ENCODE measurements around the gene NFATC1.
A peak's percentile ranks its signal among the peaks of the same experiment; 100 is the strongest.
"Not testable (repeated sequence)": the region's sequence is repeated elsewhere in the genome, so short reads cannot be mapped to it uniquely, and the experiment has no call there.

NFATC1 gene

GRCh38 chr18:79490626-79491041 lies 94.9 kb downstream of the NFATC1 start:
- DNase-seq (ENCODE audit: low spot score) = no peak

- DNase-seq (ENCODE audit: low spot score) = no peak
These were observed 95.4 kb downstream of the NFATC1 start for GRCh38 chr18:79491081-79491551.

GRCh38 chr18:79493211-79493800 lies 97.6 kb downstream of the NFATC1 start:
- no peak for DNase-seq (ENCODE audit: low spot score)

- DNase-seq (ENCODE audit: low spot score) = no peak
These were observed 98.1 kb downstream of the NFATC1 start for GRCh38 chr18:79493801-79494211.

GRCh38 chr18:79494936-79495335 lies 99.2 kb downstream of the NFATC1 start:
- DNase-seq (ENCODE audit: low spot score) = no peak

GRCh38 chr18:79495591-79496071 lies 99.9 kb downstream of the NFATC1 start:
- DNase-seq (ENCODE audit: low spot score) = no peak

- no peak for DNase-seq (ENCODE audit: low spot score)
These were observed 100.7 kb downstream of the NFATC1 start for GRCh38 chr18:79496237-79496977.

GRCh38 chr18:79496978-79497637 lies 101.4 kb downstream of the NFATC1 start:
- DNase-seq (ENCODE audit: low spot score) = no peak

- no peak for DNase-seq (ENCODE audit: low spot score)
These were observed 101.9 kb downstream of the NFATC1 start for GRCh38 chr18:79497638-79498081.

GRCh38 chr18:79498662-79499061 lies 102.9 kb downstream of the NFATC1 start:
- no peak for DNase-seq (ENCODE audit: low spot score)

- DNase-seq (ENCODE audit: low spot score) = no peak
These were observed 105.3 kb downstream of the NFATC1 start for GRCh38 chr18:79501006-79501405.

- DNase-seq (ENCODE audit: low spot score) = no peak
These were observed 107.1 kb downstream of the NFATC1 start for GRCh38 chr18:79502782-79503181.

- DNase-seq (ENCODE audit: low spot score) = no peak
These were observed 107.7 kb downstream of the NFATC1 start for GRCh38 chr18:79503406-79503805.

- no peak for DNase-seq (ENCODE audit: low spot score)
These were observed 108.3 kb downstream of the NFATC1 start for GRCh38 chr18:79504034-79504433.

GRCh38 chr18:79504495-79504894 lies 108.8 kb downstream of the NFATC1 start:
- not testable (repeated sequence) for DNase-seq (ENCODE audit: low spot score)

- not testable (repeated sequence) for DNase-seq (ENCODE audit: low spot score)
These were observed 109.7 kb downstream of the NFATC1 start for GRCh38 chr18:79505465-79505864.

GRCh38 chr18:79506191-79507075 lies 110.7 kb downstream of the NFATC1 start:
- no peak for DNase-seq (ENCODE audit: low spot score)

GRCh38 chr18:79507076-79507545 lies 111.4 kb downstream of the NFATC1 start:
- peak; percentile 13 for DNase-seq (ENCODE audit: low spot score)

GRCh38 chr18:79507546-79508480 lies 112.1 kb downstream of the NFATC1 start:
- peak; percentile 68 for DNase-seq (ENCODE audit: low spot score)

Data from kidney tubule cell (primary cell).